Activated CD4-positive, alpha-beta T cell treated with anti-CD3 and anti-CD28 coated beads, Interleukin-2, amount 10 ng/mL, durations not matched to agents 7 days and 5 days (primary cell): ENCODE results near the gene ZNF470. TPM values are rescaled to one million over a fixed set of nuclear protein-coding genes. Genes with fewer than 3 reads are reported as not detected.
A peak's percentile ranks its signal among the peaks of the same experiment; 100 is the strongest.

Source experiments
- CTCF ChIA-PET: fragments of 350-600 bp; sonication (Branson Sonifier 250); formaldehyde crosslinking; loops from one replicate; lab custom pipeline; 2021; ENCODE audit warnings: antibody characterized with exemption; lab: Charles Lee
- POLR2A ChIA-PET: fragments of 350-600 bp; sonication (Branson Sonifier 250); formaldehyde crosslinking; loops from one replicate; lab custom pipeline; 2021; ENCODE audit warnings: antibody characterized with exemption; lab: Charles Lee
- DNase-seq: peaks from one replicate; pipeline ENCODE4 v3.0.0-alpha.2; 2020
- H3K27ac Mint-ChIP-seq: one replicate; pipeline ENCODE4 v1.8.0; 2021; ENCODE audit warnings: mild to moderate bottlenecking, moderate library complexity, mixed read lengths
- H3K27me3 Mint-ChIP-seq: one replicate; pipeline ENCODE4 v1.8.0; 2021; ENCODE audit warnings: mixed read lengths
- H3K36me3 Mint-ChIP-seq: one replicate; pipeline ENCODE4 v1.8.0; 2021; ENCODE audit warnings: low read depth, mixed read lengths
- H3K4me1 Mint-ChIP-seq: one replicate; pipeline ENCODE4 v1.8.0; 2021; ENCODE audit warnings: mixed read lengths
- H3K4me3 Mint-ChIP-seq: one replicate; pipeline ENCODE4 v1.8.0; 2021; ENCODE audit warnings: mild to moderate bottlenecking, moderate library complexity, mixed read lengths
- H3K9me3 Mint-ChIP-seq: one replicate; pipeline ENCODE4 v1.8.0; 2021; ENCODE audit warnings: mixed read lengths
- total RNA-seq, 2 experiments: library from RNA; stranded (reverse); gene quantifications; one replicate each; pipeline ENCODE4 v1.2.3, GENCODE V29; 2021

ZNF470 gene
- total RNA-seq, 2 experiments from 2014 or later, result 4.4 to 6.3 TPM

GRCh38 chr19:56577719-56578602 is 10.7 kb downstream of the ZNF470 start:
- Mint-ChIP-seq H3K4me1 (no peaks in the 10 kb centered on the region), H3K4me3 (no peak overlapping the region), H3K27ac (no peak overlapping the region), H3K9me3 (peaks cover 76% of the 10 kb centered on the region), H3K27me3 (no peaks in the 10 kb centered on the region), H3K36me3 (peaks cover 44% of the 10 kb centered on the region)
- CTCF ChIA-PET, result no interaction called here
- POLR2A ChIA-PET, result no interaction called here
- DNase-seq, result no peak

- POLR2A ChIA-PET, result no interaction called here
- peak overlapping the region; percentile 67 for H3K27ac Mint-ChIP-seq
- H3K9me3 Mint-ChIP-seq, result peaks cover 43% of the 10 kb centered on the region
- peak overlapping the region; percentile 96 for H3K4me3 Mint-ChIP-seq
- peaks cover 32% of the 10 kb centered on the region for H3K36me3 Mint-ChIP-seq
- no peaks in the 10 kb centered on the region for H3K27me3 Mint-ChIP-seq
- no peak for DNase-seq
- H3K4me1 Mint-ChIP-seq, result peaks cover 18% of the 10 kb centered on the region
- CTCF ChIA-PET, result no interaction called here
Observed at GRCh38 chr19:56594446-56594782, 27.1 kb downstream of the ZNF470 start.

GRCh38 chr19:56594783-56595547 is 27.7 kb downstream of the ZNF470 start, which contains the start of gene ZNF71:
Gene ZNF71, plus strand, starts transcription at chr19:56595302. Its CDS starts 6,257 bp downstream, at chr19:56601559.
- Mint-ChIP-seq H3K27me3 (no peaks in the 10 kb centered on the region), H3K9me3 (peaks cover 43% of the 10 kb centered on the region), H3K4me3 (peak within 1 kb of the TSS; percentile 96), H3K27ac (peak within 1 kb of the TSS; percentile 89), H3K4me1 (peaks cover 18% of the 10 kb centered on the region), H3K36me3 (peaks cover 32% of the 10 kb centered on the region)
- peak; percentile 90 for DNase-seq
- POLR2A ChIA-PET, result no interaction called here
- CTCF ChIA-PET, result interaction anchor here (0.7 kb wide), 1 partner anchor 248 kb away, joined by 3 read pairs; no protein-coding TSS in a partner anchor

GRCh38 chr19:56595548-56595899 is 28.3 kb downstream of the ZNF470 start:
- peak overlapping the region; percentile 96 for H3K4me3 Mint-ChIP-seq
- peaks cover 34% of the 10 kb centered on the region for H3K36me3 Mint-ChIP-seq
- ChIA-PET POLR2A (no interaction called here), CTCF (interaction anchor here (0.7 kb wide), 1 partner anchor 248 kb away, joined by 3 read pairs; no protein-coding TSS in a partner anchor)
- H3K27ac Mint-ChIP-seq, result peak overlapping the region; percentile 89
- peaks cover 19% of the 10 kb centered on the region for H3K4me1 Mint-ChIP-seq
- H3K9me3 Mint-ChIP-seq, result peaks cover 43% of the 10 kb centered on the region
- no peaks in the 10 kb centered on the region for H3K27me3 Mint-ChIP-seq
- DNase-seq, result no peak

GRCh38 chr19:56596676-56597075 is 29.4 kb downstream of the ZNF470 start:
- H3K27me3 Mint-ChIP-seq, result no peaks in the 10 kb centered on the region
- no peak overlapping the region for H3K27ac Mint-ChIP-seq
- H3K36me3 Mint-ChIP-seq, result peaks cover 46% of the 10 kb centered on the region
- POLR2A ChIA-PET, result no interaction called here
- no peak for DNase-seq
- CTCF ChIA-PET, result no interaction called here
- peaks cover 46% of the 10 kb centered on the region for H3K9me3 Mint-ChIP-seq
- H3K4me1 Mint-ChIP-seq, result peaks cover 19% of the 10 kb centered on the region
- no peak overlapping the region for H3K4me3 Mint-ChIP-seq

- Mint-ChIP-seq H3K4me1 (peaks cover 19% of the 10 kb centered on the region), H3K4me3 (no peak overlapping the region), H3K36me3 (peaks cover 55% of the 10 kb centered on the region), H3K27ac (no peak overlapping the region), H3K9me3 (peaks cover 41% of the 10 kb centered on the region), H3K27me3 (no peaks in the 10 kb centered on the region)
- DNase-seq, result no peak
- POLR2A ChIA-PET, result no interaction called here
- CTCF ChIA-PET, result no interaction called here
Observed at GRCh38 chr19:56597696-56598095, 30.4 kb downstream of the ZNF470 start.

GRCh38 chr19:56601375-56601774 is 34.1 kb downstream of the ZNF470 start:
- ChIA-PET CTCF (no interaction called here), POLR2A (no interaction called here)
- Mint-ChIP-seq H3K4me3 (no peak overlapping the region), H3K36me3 (peaks cover 70% of the 10 kb centered on the region), H3K9me3 (peaks cover 47% of the 10 kb centered on the region), H3K27me3 (no peaks in the 10 kb centered on the region), H3K27ac (no peak overlapping the region), H3K4me1 (peaks cover 1% of the 10 kb centered on the region)
- no peak for DNase-seq

GRCh38 chr19:56603829-56604228 is 36.6 kb downstream of the ZNF470 start:
- Mint-ChIP-seq H3K4me3 (no peak overlapping the region), H3K27ac (no peak overlapping the region), H3K4me1 (peaks cover 1% of the 10 kb centered on the region), H3K27me3 (no peaks in the 10 kb centered on the region), H3K9me3 (peaks cover 57% of the 10 kb centered on the region), H3K36me3 (peaks cover 66% of the 10 kb centered on the region)
- DNase-seq, result no peak
- ChIA-PET POLR2A (no interaction called here), CTCF (no interaction called here)

- CTCF ChIA-PET, result no interaction called here
- Mint-ChIP-seq H3K9me3 (peaks cover 61% of the 10 kb centered on the region), H3K27ac (no peak overlapping the region), H3K27me3 (no peaks in the 10 kb centered on the region), H3K4me1 (no peaks in the 10 kb centered on the region), H3K36me3 (peaks cover 59% of the 10 kb centered on the region), H3K4me3 (no peak overlapping the region)
- POLR2A ChIA-PET, result no interaction called here
- no peak for DNase-seq
Observed at GRCh38 chr19:56608274-56608964, 41.2 kb downstream of the ZNF470 start.

GRCh38 chr19:56611288-56611687 is 44.0 kb downstream of the ZNF470 start:
- peaks cover 75% of the 10 kb centered on the region for H3K9me3 Mint-ChIP-seq
- H3K4me1 Mint-ChIP-seq, result no peaks in the 10 kb centered on the region
- ChIA-PET CTCF (no interaction called here), POLR2A (no interaction called here)
- peaks cover 67% of the 10 kb centered on the region for H3K36me3 Mint-ChIP-seq
- no peaks in the 10 kb centered on the region for H3K27me3 Mint-ChIP-seq
- no peak for DNase-seq
- no peak overlapping the region for H3K27ac Mint-ChIP-seq
- H3K4me3 Mint-ChIP-seq, result no peak overlapping the region

GRCh38 chr19:56612737-56613136 is 45.5 kb downstream of the ZNF470 start:
- no peak for DNase-seq
- Mint-ChIP-seq H3K27me3 (no peaks in the 10 kb centered on the region), H3K36me3 (peaks cover 76% of the 10 kb centered on the region), H3K4me3 (no peak overlapping the region), H3K27ac (no peak overlapping the region), H3K4me1 (no peaks in the 10 kb centered on the region), H3K9me3 (peaks cover 77% of the 10 kb centered on the region)
- POLR2A ChIA-PET, result no interaction called here
- CTCF ChIA-PET, result no interaction called here

GRCh38 chr19:56613639-56614038 is 46.4 kb downstream of the ZNF470 start:
- Mint-ChIP-seq H3K4me3 (no peak overlapping the region), H3K27ac (no peak overlapping the region), H3K4me1 (no peaks in the 10 kb centered on the region), H3K27me3 (no peaks in the 10 kb centered on the region), H3K9me3 (peaks cover 76% of the 10 kb centered on the region), H3K36me3 (peaks cover 75% of the 10 kb centered on the region)
- ChIA-PET CTCF (interaction anchor here (0.7 kb wide), 1 partner anchor 342 kb away, joined by 3 read pairs; no protein-coding TSS in a partner anchor), POLR2A (no interaction called here)
- no peak for DNase-seq
